NT2/D1 (cell line): Measurements from ENCODE around the gene CACNA1E.

ENCODE experiments used
- DNase-seq: peaks from one replicate; pipeline ENCODE4 v3.0.0-alpha.2; 2011; ENCODE audit warnings: low read depth, low spot score
- H3K27me3 ChIP-seq: 2 replicates; pipeline ENCODE4 v1.6.0; 2011; ENCODE audit warnings: mild to moderate bottlenecking; ENCODE audit not compliant: insufficient read length, insufficient read depth
- H3K36me3 ChIP-seq: 2 replicates; pipeline ENCODE4 v1.6.1; 2011; ENCODE audit warnings: mild to moderate bottlenecking, low read length, mixed read lengths; ENCODE audit not compliant: insufficient read depth, insufficient read length
- H3K4me1 ChIP-seq: 2 replicates; pipeline ENCODE4 v1.5.1; 2011; ENCODE audit not compliant: insufficient read depth, insufficient read length
- H3K4me3 ChIP-seq: 2 replicates; pipeline ENCODE4 v1.5.1; 2011; ENCODE audit warnings: low read depth; ENCODE audit not compliant: insufficient read length
- H3K9ac ChIP-seq: 2 replicates; pipeline ENCODE4 v1.6.0; 2011; ENCODE audit warnings: low read depth; ENCODE audit not compliant: insufficient read length
- H3K9me3 ChIP-seq: 2 replicates; pipeline ENCODE4 v1.5.1; 2011; ENCODE audit warnings: mild to moderate bottlenecking, low read length; ENCODE audit not compliant: insufficient read depth
- SUZ12 ChIP-seq: IDR thresholded peaks from 2 replicates; pipeline ENCODE4 v1.6.1; 2011; ENCODE audit not compliant: insufficient read length, insufficient read depth; ENCODE audit errors: extremely low read depth
- YY1 ChIP-seq: IDR thresholded peaks from 2 replicates; pipeline ENCODE4 v1.6.1; 2011; ENCODE audit not compliant: insufficient read length, insufficient read depth
- ZNF274 ChIP-seq: IDR thresholded peaks from 2 replicates; pipeline ENCODE4 v1.6.1; 2011; ENCODE audit warnings: mild to moderate bottlenecking, low read depth, low read length

The CACNA1E gene

GRCh38 chr1:181759481-181759880 lies 276.2 kb downstream of the CACNA1E start:
- H3K27me3 ChIP-seq = no peaks in the 10 kb centered on the region
- TF ChIP-seq ZNF274 (no peak), YY1 (no peak), SUZ12 (no peak)
- no peak overlapping the region for H3K4me3 ChIP-seq
- no peaks in the 10 kb centered on the region for H3K9me3 ChIP-seq
- no peaks in the 10 kb centered on the region for H3K4me1 ChIP-seq
- H3K9ac ChIP-seq = no peak overlapping the region
- DNase-seq = no peak
- no peaks in the 10 kb centered on the region for H3K36me3 ChIP-seq

GRCh38 chr1:181763736-181764135 lies 280.4 kb downstream of the CACNA1E start:
- Histone ChIP-seq H3K4me3 (no peak overlapping the region), H3K27me3 (no peaks in the 10 kb centered on the region), H3K4me1 (no peaks in the 10 kb centered on the region), H3K9ac (no peak overlapping the region), H3K9me3 (no peaks in the 10 kb centered on the region), H3K36me3 (no peaks in the 10 kb centered on the region)
- TF ChIP-seq YY1 = no peak
- no peak for TF ChIP-seq SUZ12
- TF ChIP-seq ZNF274 = no peak
- no peak for DNase-seq

GRCh38 chr1:181765451-181766026 lies 282.2 kb downstream of the CACNA1E start:
- no peak overlapping the region for H3K4me3 ChIP-seq
- H3K9me3 ChIP-seq = no peaks in the 10 kb centered on the region
- no peaks in the 10 kb centered on the region for H3K36me3 ChIP-seq
- no peak for DNase-seq
- no peaks in the 10 kb centered on the region for H3K27me3 ChIP-seq
- H3K9ac ChIP-seq = no peak overlapping the region
- no peaks in the 10 kb centered on the region for H3K4me1 ChIP-seq
- TF ChIP-seq YY1 (no peak), SUZ12 (no peak), ZNF274 (no peak)

GRCh38 chr1:181767001-181767708 lies 283.8 kb downstream of the CACNA1E start:
- no peaks in the 10 kb centered on the region for H3K9me3 ChIP-seq
- H3K4me3 ChIP-seq = no peak overlapping the region
- no peak for TF ChIP-seq ZNF274
- no peak for TF ChIP-seq SUZ12
- TF ChIP-seq YY1 = no peak
- no peaks in the 10 kb centered on the region for H3K4me1 ChIP-seq
- H3K36me3 ChIP-seq = no peaks in the 10 kb centered on the region
- no peaks in the 10 kb centered on the region for H3K27me3 ChIP-seq
- DNase-seq = no peak
- H3K9ac ChIP-seq = no peak overlapping the region

GRCh38 chr1:181768211-181768929 lies 285.1 kb downstream of the CACNA1E start:
- TF ChIP-seq ZNF274 = no peak
- no peak for TF ChIP-seq YY1
- TF ChIP-seq SUZ12 = no peak
- no peak for DNase-seq

GRCh38 chr1:181768930-181769280 lies 285.6 kb downstream of the CACNA1E start:
- no peak overlapping the region for H3K4me3 ChIP-seq
- TF ChIP-seq ZNF274 (no peak), SUZ12 (no peak)
- no peak overlapping the region for H3K9ac ChIP-seq
- no peaks in the 10 kb centered on the region for H3K27me3 ChIP-seq
- H3K4me1 ChIP-seq = no peaks in the 10 kb centered on the region
- no peaks in the 10 kb centered on the region for H3K9me3 ChIP-seq
- H3K36me3 ChIP-seq = no peaks in the 10 kb centered on the region
- no peak for DNase-seq

More at GRCh38 chr1:181768211-181768929, 285.1 kb downstream of the CACNA1E start:
- Histone ChIP-seq H3K4me1 (no peaks in the 10 kb centered on the region), H3K4me3 (no peak overlapping the region), H3K36me3 (no peaks in the 10 kb centered on the region), H3K9me3 (no peaks in the 10 kb centered on the region), H3K27me3 (no peaks in the 10 kb centered on the region), H3K9ac (no peak overlapping the region)

GRCh38 chr1:181769846-181770245 lies 286.5 kb downstream of the CACNA1E start:
- H3K4me1 ChIP-seq = no peaks in the 10 kb centered on the region
- no peak overlapping the region for H3K9ac ChIP-seq
- H3K4me3 ChIP-seq = no peak overlapping the region
- H3K36me3 ChIP-seq = no peaks in the 10 kb centered on the region
- H3K9me3 ChIP-seq = no peaks in the 10 kb centered on the region
- no peaks in the 10 kb centered on the region for H3K27me3 ChIP-seq
- no peak for DNase-seq
- no peak for TF ChIP-seq YY1
- no peak for TF ChIP-seq ZNF274
- TF ChIP-seq SUZ12 = no peak
